ENCODE data around the gene DENND1B.

DNA sequence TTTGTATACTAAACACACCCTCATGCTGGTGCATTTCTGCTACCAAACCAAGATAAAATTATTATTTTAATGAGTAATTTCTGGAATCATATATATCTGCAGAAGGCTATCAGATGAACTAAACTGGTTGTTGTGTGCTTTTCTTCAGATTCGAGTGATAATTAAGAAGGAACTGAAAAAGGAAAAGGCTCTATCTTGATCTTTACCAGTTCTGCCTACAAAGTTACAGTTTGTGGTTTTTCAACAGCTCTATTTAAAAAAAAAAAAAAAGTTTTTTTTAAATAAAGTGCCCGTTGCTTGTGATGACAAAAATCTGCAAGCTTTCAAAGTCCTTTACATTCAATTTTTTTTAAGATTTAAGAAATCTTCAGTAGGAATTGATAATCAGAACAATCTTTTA is 13.6 kb downstream of the DENND1B start:
- TF ChIP-seq, protein P1, sequence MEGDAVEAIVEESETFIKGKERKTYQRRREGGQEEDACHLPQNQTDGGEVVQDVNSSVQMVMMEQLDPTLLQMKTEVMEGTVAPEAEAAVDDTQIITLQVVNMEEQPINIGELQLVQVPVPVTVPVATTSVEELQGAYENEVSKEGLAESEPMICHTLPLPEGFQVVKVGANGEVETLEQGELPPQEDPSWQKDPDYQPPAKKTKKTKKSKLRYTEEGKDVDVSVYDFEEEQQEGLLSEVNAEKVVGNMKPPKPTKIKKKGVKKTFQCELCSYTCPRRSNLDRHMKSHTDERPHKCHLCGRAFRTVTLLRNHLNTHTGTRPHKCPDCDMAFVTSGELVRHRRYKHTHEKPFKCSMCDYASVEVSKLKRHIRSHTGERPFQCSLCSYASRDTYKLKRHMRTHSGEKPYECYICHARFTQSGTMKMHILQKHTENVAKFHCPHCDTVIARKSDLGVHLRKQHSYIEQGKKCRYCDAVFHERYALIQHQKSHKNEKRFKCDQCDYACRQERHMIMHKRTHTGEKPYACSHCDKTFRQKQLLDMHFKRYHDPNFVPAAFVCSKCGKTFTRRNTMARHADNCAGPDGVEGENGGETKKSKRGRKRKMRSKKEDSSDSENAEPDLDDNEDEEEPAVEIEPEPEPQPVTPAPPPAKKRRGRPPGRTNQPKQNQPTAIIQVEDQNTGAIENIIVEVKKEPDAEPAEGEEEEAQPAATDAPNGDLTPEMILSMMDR (IDR thresholded peaks at IDR 0.05) = no peak
- no peak for TF ChIP-seq CHD2 (IDR thresholded peaks at IDR 0.05; ENCODE audit: low read length, partially characterized antibody)
- TF ChIP-seq NFE2L2 (conservative IDR thresholded peaks at IDR 0.05; ENCODE audit: low read length) = no peak
- TF ChIP-seq, protein P2, sequence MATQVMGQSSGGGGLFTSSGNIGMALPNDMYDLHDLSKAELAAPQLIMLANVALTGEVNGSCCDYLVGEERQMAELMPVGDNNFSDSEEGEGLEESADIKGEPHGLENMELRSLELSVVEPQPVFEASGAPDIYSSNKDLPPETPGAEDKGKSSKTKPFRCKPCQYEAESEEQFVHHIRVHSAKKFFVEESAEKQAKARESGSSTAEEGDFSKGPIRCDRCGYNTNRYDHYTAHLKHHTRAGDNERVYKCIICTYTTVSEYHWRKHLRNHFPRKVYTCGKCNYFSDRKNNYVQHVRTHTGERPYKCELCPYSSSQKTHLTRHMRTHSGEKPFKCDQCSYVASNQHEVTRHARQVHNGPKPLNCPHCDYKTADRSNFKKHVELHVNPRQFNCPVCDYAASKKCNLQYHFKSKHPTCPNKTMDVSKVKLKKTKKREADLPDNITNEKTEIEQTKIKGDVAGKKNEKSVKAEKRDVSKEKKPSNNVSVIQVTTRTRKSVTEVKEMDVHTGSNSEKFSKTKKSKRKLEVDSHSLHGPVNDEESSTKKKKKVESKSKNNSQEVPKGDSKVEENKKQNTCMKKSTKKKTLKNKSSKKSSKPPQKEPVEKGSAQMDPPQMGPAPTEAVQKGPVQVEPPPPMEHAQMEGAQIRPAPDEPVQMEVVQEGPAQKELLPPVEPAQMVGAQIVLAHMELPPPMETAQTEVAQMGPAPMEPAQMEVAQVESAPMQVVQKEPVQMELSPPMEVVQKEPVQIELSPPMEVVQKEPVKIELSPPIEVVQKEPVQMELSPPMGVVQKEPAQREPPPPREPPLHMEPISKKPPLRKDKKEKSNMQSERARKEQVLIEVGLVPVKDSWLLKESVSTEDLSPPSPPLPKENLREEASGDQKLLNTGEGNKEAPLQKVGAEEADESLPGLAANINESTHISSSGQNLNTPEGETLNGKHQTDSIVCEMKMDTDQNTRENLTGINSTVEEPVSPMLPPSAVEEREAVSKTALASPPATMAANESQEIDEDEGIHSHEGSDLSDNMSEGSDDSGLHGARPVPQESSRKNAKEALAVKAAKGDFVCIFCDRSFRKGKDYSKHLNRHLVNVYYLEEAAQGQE (IDR thresholded peaks at IDR 0.05) = no peak
- TF ChIP-seq, protein P3, sequence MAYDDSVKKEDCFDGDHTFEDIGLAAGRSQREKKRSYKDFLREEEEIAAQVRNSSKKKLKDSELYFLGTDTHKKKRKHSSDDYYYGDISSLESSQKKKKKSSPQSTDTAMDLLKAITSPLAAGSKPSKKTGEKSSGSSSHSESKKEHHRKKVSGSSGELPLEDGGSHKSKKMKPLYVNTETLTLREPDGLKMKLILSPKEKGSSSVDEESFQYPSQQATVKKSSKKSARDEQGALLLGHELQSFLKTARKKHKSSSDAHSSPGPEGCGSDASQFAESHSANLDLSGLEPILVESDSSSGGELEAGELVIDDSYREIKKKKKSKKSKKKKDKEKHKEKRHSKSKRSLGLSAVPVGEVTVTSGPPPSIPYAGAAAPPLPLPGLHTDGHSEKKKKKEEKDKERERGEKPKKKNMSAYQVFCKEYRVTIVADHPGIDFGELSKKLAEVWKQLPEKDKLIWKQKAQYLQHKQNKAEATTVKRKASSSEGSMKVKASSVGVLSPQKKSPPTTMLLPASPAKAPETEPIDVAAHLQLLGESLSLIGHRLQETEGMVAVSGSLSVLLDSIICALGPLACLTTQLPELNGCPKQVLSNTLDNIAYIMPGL (CRISPR knock-in tag; IDR thresholded peaks at IDR 0.05; ENCODE audit: borderline replicate concordance) = no peak
- TF ChIP-seq, protein P4, sequence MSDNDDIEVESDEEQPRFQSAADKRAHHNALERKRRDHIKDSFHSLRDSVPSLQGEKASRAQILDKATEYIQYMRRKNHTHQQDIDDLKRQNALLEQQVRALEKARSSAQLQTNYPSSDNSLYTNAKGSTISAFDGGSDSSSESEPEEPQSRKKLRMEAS (IDR thresholded peaks at IDR 0.05) = no peak
- TF ChIP-seq FOXS1 (CRISPR knock-in tag; IDR thresholded peaks at IDR 0.05) = no peak

Data from A549 (cell line).